HPDE6-E6E7 (cell line): ENCODE results near the gene MBD5.
"Not testable (repeated sequence)": the region's sequence is repeated elsewhere in the genome, so short reads cannot be mapped to it uniquely, and the experiment has no call there.

Experiments
- DNase-seq: peaks from one replicate; pipeline ENCODE4 v3.0.0; 2011; ENCODE audit warnings: missing footprints; ENCODE audit errors: extremely low spot score

Gene MBD5

DNA sequence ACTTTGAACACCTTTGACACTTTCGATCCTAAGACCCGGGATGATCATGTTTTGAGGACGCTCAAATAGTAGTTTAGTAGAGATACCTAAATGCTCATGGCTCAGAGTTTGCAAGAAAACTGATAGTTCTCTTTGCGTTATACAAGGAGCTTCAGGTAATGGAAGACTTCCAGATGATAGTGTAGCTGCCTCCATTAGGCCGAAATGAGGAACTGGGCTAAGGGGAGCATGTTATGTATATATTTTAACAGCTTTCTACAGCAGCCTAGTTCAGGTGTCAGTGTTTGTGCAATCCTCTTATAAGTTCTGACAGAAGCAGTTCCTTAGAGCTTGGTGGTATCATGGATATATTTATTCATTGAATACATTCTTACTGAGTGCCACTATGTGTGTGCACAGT lies 496.9 kb downstream of the MBD5 start:
- DNase-seq = no peak

DNA sequence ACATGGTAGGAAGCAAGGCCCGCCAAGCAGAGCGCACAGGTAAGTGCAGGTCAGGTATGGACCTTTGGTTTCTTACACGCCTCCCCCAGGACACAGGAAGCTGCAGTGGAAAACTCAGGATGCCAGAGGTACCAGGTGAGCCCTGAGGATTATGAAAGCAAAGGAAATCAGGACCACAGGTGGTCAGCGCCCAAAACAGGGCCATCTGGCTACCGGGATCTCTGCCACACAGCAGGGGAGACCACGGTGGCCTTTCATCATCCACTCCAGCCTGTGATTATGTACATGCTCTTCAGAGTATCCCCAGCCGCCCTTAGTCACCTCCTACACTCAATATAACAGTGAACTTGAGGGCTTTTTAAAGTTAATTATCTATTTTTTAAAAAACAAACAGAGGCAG lies 498.1 kb downstream of the MBD5 start:
- DNase-seq = no peak

DNA sequence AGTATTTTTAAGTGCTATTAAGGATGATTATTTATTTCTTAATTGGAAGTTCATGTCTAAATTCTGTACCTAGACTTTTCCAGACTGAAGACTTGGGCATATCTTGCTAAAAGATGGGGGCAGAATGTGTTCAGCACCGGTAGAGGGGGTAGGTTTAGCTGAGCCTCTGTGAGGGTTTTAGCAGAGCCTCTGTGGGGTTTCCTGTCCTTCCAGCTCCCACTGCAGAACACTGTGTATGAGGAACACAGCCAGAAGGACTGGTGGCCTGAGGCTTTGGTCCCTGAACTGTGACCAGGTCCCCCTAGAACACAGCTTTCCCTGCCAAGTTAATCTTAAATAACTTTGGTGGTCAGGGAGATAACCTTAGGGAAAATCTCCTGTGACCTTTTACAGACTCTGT lies 500.3 kb downstream of the MBD5 start:
- no peak for DNase-seq

DNA sequence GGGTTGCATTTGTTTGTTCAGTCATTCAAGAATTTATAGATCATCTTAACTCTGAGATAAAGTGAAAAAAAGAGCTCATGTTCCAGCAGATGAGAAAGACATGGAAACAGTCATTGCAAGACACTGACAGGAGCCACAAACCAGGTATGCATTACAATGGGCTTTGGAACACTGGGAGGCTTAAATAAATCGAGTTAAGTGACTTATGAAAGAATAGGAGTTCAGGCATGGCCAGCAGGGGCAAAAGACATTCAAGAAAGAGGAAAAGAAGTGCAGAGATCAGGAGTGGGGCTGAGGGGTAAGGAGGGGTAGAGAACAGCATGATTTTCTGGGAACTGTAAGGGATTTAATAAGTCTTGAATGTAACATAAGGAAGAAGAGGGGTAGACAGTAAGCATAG lies 502.4 kb downstream of the MBD5 start:
- DNase-seq = no peak

DNA sequence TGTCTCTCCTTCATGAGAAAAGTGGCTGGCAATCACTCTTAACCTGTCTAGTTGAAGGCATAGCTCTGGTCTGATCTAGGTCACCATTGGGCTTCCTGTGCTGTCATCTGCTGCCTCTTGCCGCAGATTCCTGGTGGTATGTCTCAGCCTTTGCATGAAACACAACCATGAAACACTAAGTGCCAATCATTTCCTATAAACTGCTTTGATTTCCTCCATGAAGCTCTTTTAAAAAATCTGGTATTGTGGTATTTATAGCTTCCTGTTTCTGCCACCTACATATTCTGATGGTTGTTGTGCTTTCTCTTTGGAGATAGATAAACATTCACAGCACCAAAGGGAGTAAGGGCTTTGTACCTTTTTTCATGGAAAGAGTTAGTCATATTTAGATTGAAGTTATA lies 503.6 kb downstream of the MBD5 start:
- DNase-seq = no peak

DNA sequence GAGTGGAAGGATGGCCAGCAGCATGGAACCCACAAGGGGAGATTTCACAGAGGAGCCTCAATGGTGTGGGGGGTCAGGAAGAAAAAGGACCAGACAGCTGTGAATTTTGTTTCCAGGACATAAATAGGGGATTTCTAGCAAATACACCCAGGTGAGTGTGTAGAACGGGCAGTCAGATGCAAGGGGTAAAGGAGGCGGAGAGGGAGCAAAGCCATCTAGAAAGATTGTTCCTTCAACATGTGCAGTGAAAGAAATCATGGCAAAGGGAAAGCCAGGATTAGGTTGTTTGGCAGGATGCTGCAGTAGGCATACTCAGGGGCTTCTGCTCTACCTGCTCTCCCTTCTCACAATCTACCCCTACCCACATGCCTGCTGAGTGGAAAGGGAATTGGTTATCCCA lies 504.2 kb downstream of the MBD5 start:
- DNase-seq = no peak

DNA sequence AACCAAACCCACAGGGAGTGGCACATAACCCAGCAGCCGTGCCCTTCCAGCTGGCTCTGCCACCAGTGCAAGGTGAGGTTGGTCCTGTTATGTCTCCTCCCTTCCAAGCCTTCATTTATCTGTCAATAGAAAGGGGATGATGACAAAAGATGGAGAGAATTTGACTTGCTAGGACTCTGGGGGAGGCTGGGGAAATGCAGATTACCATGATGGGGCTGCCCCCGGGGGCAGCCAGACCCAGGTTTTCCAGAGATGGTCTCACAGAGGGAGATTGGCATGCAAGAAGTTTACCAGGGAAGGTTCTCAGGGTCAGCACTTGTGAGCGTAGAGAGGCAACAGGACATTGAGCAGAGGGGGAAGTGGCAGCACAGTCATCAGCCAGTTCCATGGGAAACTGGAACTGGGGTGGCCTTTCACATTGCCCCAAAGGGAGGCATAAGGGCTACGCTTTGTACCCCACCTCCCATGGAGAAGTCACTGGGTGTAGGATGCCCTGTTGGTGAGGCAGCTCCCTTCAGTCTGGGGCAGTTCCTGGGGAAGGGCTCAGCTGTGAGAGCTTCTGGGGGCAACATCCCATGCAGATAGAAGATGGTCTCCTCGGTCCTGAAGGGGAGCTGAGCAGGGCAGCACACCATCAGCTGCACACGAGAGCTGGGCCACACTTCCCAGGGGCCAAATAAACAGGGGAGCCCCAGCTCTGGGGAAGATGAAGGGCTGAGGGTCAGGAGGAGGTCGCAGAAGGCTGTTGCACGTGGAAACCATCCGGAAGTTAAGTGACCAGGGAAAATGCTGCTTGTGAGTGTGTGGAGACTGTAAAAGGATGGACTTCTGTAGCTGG lies 505.8 kb downstream of the MBD5 start:
- no peak for DNase-seq

DNA sequence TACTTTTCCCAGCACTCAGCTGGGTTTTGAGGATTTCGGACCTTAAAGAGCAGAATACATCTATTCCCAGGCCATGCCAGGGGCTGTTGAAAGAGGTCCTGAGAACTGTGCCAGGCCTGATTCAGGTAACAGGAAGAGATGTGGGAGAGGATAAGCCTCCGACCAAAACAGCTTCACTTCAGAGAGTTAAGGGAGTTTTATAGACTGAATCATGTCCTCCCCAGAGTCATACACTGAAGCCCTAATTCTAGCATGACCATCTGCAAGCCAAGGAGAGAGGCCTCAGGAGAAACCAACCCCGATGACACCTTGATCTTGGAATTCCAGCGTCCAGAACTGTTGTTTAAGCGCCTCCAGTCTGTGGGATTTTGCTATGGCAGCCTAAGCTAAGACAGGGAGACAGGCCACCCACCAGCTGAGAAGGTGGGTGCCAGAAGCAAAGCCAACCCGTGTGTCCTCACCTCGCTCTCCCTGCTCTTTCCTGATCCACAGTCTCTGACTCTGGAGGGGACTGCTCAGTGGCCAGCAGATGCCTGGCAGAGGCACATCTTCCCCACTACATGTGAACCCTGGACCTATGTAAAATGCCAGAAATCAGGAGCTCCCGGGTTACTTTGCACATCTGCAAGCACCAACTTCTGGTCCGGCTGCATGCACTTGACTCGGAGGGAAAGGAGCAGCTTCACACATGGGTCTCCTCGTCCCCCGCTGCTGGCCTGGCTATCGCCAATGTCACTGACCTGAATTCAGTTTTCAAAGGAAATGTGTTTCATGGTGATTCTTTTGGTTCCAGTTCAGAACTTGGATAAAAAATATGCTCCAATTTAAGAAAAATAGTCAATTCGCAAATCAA lies 506.8 kb downstream of the MBD5 start:
- DNase-seq = no peak

DNA sequence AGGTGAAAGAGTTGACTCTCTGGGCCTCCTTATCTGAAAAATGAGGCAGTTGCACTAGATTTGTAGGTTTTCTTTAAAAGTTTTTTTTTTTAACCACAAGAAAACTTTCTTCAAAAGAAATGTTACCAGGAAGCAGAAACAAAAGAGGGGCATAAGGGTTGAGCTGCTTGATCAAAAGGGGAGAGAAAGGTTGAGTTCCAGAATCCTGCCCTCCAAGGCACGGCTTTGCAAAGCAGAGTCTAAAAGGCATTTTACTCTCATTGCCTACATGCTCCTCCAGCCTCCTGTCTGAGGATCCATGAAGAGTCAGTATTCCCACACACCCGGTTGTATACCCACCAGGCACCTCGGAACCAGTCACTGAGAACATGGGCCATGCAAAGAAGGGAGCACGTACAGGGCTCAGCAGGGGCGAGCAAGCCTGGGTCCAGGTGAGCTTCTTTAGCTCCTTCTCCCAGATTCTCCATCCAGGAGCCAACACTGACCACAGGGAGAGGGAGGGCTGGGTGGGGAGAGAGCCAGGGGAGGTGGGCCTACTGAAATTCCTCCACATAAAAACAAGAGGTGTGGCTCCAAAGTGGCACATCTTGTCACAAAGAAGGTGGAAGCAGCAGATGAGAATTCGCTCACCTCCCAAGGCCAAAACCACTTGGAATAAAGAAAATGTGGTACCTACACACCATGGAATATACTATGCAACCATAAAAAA lies 507.6 kb downstream of the MBD5 start:
- DNase-seq = no peak

DNA sequence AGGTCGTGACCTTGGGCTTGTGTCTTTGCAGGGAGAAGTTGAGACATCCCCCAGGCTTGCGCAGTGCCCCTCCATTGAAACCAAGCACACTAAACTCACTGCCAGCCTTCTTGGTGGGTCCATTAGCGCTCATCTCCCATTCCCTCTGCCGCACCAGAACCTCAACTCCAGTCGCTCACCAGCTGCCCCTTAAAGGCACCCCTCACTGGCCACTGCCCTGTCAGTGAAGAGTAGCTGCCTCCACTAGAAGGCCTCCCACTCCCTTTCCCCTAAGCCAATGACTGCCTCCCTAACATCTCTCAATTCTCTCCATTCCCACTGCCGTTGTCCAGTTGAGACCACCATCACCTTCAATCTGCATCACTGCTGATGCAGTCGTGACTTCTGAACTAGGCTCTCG lies 508.9 kb downstream of the MBD5 start:
- DNase-seq = no peak

DNA sequence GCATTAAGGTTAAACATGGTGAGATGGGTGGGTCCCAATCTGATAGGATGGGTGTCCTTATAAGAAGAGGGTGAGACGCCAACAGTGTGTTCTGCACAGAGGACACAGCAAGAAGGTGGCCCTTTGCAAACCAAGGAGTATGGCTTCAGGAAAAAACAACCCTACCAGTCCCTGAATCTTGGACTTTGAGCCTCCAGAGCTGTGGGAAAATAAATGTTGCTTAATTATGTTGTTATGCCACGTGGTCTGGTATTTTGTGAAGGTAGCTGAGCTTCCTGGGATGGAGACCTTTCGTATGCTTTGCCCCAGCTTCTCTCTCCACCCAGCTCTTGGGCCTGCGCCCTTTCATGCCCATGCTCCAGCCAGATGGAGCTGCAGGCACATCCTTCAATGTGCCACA lies 509.5 kb downstream of the MBD5 start:
- no peak for DNase-seq

DNA sequence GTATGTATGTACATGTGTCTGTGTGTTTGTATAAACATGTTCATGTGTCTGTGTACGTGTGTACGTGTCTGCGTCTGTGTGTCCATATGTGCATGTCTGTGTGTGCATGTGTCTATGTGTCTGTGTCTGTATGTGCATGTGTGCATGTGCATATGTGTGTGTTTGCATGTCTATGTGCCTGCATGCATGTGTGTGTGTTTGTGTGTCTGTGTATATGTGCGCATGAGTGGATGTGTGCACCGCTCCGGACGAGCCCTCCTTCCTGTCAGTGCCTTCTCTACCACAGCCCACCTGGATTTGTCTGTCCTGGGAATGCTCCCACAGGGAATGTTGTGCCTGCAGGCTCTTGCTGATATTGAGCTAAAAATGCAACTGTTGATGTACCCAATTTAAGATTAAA lies 510.3 kb downstream of the MBD5 start:
- no peak for DNase-seq

DNA sequence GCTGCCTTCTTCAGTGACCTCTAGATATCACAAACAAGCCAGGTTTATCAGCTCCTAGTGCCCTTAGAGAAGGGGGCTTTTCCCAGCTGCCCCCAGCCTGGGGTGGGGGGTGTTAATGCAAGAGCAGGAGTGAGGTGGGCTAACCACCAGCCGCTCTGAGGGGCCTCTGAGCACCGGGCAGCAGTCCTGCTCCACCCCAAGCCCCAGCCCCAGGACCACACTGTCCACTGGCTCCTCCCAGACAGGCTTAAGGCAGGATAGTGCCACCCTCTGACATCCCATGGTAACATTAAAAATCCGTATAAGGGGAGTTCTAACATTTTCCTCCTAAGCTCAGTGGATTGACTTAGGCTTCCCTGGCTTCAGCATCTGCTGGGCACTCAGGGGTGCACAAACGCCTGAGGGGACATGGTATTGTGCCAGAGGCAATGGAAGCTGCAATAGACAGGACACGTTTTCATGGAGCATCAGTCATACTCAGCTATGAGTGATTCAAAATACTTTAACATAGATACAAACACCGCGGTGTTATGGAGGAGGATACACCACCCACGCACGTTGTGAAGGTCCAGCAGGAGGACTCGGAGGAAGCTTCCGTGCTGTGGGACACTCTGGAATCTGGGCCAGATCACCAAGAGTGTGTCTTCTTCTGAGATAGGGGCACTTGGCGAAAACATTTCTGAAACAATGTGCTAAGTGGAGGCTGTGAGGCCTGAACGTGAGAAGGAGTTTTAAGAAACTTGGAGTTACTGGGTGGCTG lies 511.0 kb downstream of the MBD5 start:
- no peak for DNase-seq

DNA sequence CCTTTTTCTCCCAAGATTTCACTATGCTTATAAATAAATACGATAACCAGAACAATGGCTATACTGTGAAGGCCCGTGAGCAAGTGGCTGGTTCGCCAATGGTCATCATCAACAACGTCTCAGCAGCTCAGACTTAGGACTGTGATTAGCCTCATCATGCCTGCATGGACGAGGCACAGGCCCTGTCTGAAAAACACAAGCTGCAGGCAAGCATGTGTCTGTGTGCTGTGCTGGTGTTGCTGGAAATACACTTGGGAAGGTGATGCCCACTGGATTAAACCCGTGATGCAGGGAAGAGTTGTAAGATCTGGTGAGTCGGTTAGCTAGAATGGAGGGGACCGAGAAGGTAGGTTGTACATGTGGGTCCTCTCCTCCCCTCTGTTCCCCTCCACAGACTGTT lies 512.1 kb downstream of the MBD5 start:
- no peak for DNase-seq

DNA sequence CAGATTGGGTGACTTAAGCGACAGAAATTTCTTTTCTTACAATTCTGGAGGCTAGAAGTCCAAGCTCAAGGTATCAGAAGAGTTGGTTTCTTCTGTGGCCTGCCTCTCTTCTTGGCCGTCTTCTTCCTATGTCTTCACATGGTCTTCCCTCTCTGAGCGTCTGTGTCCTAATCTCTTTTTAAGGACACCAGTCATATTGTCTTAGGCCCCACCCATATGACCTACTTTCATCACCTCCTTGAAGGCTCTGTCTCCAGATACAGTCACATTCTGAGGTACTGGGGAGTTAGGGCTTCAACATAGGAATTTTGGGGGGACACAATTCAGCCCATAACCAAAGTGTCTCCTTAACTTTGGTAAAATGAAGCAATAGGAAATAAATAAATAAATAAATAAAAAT lies 512.8 kb downstream of the MBD5 start:
- DNase-seq = no peak

DNA sequence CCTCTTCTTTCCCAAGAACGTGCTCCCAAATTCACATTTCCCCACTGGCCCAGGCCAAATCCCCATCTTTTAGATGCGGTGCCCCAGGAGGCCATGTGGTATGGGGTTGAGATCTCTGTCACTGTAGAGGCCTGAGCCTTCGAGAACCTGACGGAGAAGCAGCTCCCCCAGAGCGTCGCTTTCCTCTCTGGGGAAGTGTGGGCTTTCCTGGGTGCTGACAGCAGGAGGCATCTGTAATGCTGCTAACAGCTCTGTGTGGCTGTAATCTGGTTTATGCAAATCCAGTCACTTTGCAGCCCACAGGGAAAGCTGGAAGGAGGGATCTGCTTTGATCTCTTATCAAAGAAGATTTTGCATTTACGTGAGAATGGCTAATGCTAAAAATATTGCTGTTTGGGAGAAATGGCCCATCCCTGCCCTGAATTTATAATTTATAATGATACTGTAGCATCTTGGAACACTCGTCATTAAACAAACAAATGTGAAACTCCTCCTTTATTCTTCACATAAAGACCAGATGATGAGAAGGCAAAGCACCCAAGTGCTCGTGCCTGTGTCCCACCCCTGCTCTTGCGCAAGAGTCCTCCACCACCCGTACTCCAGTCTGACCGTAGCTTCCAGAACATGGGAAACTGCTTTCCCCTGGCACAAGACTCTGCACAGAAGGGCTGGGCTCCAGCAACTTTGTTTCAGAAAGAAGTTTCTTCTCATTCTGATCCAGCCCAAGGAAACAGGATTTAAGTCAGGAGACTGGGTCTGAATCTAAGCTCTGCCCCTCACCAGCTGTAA lies 513.7 kb downstream of the MBD5 start:
- DNase-seq = no peak

DNA sequence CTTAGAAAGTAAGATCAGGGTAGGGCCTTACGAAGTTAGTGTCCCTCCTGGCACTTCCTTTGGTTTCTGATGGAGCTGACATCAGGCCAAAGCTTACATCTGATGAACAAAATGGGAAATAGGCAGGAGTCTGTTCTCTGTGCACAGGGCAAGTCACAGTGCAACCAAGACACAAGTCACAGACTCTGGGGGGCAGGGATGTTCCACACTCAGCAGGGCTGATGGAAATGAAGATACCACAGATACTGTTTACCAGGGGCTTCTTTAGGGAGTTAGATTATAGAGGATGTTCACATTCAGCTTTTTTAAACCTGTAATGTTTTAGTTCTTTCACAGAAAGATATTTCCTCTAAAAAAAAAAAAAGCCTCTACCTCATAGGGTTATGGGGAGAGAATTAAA lies 517.5 kb downstream of the MBD5 start:
- no peak for DNase-seq

DNA sequence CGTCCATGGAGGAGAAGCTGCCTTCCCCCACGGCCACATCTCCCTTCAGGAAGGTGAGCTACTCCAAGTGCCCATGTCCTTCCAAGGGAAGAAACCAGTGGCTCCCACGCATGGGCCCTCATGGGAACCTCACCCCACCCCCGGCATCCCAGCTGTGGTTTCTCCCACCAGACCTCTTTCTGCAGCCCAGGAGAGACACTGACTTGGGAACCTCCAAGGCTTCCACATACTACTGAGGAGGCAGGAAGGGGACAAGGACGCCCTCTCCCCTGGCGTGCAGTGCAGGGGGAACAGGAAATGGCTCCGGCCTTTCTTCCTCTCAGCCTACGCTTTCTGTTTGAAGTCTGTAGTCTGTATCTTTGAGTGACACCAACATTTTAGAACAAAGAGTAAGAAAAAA lies 519.1 kb downstream of the MBD5 start:
- DNase-seq = no peak

DNA sequence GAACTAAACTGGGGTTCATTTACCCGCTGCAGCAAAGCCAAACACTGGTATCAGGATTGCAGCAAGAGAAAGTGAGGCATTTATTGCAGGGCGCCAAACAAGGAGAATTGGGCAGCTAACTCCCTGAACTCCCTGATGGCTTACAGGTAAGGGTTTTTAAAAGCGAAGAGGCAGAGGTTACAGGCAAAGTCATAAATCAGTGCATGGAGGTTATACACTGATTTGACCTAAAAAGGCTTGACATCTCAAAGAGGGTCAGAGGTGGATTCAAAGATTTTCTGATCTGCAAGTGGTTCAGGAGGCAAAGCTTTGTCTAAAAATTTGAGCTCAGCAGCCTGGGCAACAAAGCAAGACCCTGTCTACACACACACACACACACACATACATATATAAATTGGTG lies 520.9 kb downstream of the MBD5 start:
- no peak for DNase-seq

DNA sequence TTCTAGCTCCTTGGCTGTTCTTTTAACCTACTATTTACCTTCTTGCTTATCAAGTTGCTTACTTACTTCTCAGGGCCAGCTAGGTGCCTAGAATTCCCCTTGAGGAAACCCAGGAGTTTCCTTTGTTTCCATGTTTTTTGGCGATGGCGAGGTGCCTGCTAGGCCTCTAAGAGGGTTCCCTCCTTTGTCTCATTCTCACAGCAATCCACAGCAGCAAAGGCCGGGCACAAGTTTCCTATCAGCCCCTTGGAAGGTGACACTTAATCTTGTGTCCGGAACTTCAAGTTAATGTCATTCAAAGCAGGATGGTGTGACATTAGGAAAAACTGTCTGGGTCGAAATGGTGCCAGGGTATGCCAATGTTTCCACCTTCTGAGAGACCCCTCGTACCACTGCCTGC lies 521.7 kb downstream of the MBD5 start:
- DNase-seq = no peak

DNA sequence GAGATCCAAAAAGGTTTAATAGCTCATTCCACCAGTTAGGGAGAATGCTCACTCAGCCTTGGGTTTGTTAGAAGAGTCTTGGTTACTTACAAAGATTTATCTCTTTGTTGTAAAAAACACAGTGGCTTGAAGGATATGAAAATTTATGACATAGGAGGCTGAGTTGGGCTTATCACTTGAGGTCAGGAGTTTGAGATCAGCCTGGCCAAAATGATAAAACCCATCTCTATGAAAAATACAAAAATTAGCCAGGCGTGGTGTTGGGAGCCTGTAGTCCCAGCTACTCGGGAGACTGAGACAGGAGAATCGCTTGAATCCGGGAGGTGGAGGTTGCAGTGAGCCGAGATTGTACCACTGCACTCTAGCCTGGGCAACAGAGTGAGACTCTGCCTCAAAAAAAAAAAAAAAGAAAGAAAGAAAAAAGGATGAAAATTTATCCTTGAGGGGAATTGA lies 522.2 kb downstream of the MBD5 start:
- not testable (repeated sequence) for DNase-seq
